ENCODE measurements around the gene TACC2.
A peak's percentile ranks its signal among the peaks of the same experiment; 100 is the strongest.
"Not testable (repeated sequence)": the region's sequence is repeated elsewhere in the genome, so short reads cannot be mapped to it uniquely, and the experiment has no call there.

Gene TACC2

GRCh38 chr10:122062831-122063674 is 74.1 kb downstream of the TACC2 start:
- DNase-seq: peak; percentile 47

GRCh38 chr10:122066337-122066939 is 77.5 kb downstream of the TACC2 start:
- DNase-seq: not testable (repeated sequence)

GRCh38 chr10:122068844-122069243 is 79.9 kb downstream of the TACC2 start:
- DNase-seq: no peak

DNA sequence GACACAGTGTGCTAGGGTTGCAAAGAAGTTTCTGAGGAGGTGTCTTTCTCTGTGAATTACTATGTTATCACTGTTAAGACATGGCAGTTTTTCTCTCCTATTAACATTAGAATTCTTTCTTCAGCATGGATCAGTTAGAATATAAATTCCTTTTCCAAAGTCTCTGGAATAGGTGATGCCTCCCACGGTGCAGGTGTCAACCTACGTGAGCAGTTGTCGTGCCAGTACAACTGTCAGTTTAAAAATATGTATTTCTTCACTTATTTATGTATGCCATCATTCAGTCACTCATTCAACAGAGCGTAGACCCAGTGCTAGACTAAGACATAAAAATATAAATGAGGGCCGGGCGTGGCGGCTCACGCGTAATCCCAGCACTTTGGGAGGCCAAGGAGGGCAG is 83.5 kb downstream of the TACC2 start:
- DNase-seq: no peak

DNA sequence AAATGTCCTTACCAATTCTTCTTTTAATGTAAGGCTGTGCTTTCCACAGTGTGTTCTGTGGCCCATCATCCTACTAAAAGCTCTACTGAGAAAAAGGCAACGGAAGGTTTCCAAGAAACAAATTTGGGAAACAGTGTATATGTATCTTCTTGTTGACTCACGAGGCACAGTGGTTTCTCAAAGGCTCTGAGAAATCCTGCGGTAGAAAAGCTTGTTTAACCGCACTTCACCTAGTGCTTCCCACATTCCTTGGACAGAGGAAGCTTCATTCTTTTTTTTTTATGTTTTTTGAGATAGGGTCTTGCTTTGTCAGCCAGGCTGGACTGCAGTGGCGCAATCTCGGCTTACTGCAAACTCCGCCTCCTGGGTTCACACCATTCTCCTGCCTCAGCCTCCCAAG is 84.5 kb downstream of the TACC2 start:
- no peak for DNase-seq

- DNase-seq: no peak
Measured at GRCh38 chr10:122075171-122075570, 86.2 kb downstream of the TACC2 start.

GRCh38 chr10:122075876-122076275 is 86.9 kb downstream of the TACC2 start:
- not testable (repeated sequence) for DNase-seq

DNA sequence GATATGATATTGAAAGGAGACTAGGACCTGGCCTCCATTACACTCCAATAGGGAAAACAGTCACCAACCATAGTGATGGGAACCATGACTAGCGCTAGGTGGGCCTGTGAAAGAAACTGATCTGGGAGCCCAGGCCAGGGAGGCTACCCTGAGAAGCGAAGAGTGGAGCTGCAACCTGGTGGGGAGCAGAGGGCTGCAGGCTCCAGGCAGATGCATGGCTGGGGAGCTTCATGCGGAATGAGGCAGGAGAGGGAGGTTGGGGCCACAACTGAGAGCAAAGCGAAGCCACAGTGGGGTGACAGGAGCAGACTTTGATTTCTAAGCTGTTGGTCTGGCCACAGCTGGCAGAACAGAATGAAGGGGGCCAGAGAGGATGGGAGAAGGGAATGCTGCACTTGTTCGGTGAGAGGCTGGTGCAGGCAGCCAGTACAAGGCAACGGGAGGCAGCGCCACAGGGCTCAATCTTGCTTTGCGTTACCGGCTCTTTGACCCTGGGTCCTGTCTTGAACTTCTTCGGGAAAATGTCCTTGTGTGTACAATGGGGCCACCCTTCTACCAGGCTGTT is 88.4 kb downstream of the TACC2 start:
- DNase-seq: no peak

GRCh38 chr10:122078326-122078725 is 89.4 kb downstream of the TACC2 start:
- no peak for DNase-seq

- peak; percentile 22 for DNase-seq
Measured at GRCh38 chr10:122078965-122079795, 90.2 kb downstream of the TACC2 start.

DNA sequence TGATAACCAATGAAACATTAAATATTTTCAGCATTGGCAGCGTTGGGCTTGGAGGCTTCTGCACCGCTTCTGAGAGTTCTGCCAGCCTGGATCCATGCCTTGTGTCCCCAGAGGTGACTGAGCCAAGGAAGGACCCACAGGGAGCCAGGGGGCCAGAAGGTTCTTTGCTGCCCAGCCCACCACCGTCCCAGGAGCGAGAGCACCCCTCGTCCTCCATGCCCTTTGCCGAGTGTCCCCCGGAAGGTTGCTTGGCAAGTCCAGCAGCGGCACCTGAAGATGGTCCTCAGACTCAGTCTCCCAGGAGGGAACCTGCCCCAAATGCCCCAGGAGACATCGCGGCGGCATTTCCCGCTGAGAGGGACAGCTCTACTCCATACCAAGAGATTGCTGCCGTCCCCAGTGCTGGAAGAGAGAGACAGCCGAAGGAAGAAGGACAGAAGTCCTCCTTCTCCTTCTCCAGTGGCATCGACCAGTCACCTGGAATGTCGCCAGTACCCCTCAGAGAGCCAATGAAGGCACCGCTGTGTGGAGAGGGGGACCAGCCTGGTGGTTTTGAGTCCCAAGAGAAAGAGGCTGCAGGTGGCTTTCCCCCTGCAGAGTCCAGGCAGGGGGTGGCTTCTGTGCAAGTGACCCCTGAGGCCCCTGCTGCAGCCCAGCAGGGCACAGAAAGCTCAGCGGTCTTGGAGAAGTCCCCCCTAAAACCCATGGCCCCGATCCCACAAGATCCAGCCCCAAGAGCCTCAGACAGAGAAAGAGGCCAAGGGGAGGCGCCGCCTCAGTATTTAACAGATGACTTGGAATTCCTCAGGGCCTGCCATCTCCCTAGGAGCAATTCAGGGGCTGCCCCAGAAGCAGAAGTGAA is 93.9 kb downstream of the TACC2 start:
- no peak for DNase-seq

DNA sequence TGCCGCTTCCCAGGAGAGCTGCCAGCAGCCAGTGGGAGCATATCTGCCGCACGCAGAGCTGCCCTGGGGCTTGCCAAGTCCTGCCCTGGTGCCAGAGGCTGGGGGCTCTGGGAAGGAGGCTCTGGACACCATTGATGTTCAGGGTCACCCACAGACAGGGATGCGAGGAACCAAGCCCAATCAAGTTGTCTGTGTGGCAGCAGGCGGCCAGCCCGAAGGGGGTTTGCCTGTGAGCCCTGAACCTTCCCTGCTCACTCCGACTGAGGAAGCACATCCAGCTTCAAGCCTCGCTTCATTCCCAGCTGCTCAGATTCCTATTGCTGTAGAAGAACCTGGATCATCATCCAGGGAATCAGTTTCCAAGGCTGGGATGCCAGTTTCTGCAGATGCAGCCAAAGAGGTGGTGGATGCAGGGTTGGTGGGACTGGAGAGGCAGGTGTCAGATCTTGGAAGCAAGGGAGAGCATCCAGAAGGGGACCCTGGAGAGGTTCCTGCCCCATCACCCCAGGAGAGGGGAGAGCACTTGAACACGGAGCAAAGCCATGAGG is 94.6 kb downstream of the TACC2 start:
- no peak for DNase-seq

- no peak for DNase-seq
Measured at GRCh38 chr10:122084286-122085041, 95.5 kb downstream of the TACC2 start.

DNA sequence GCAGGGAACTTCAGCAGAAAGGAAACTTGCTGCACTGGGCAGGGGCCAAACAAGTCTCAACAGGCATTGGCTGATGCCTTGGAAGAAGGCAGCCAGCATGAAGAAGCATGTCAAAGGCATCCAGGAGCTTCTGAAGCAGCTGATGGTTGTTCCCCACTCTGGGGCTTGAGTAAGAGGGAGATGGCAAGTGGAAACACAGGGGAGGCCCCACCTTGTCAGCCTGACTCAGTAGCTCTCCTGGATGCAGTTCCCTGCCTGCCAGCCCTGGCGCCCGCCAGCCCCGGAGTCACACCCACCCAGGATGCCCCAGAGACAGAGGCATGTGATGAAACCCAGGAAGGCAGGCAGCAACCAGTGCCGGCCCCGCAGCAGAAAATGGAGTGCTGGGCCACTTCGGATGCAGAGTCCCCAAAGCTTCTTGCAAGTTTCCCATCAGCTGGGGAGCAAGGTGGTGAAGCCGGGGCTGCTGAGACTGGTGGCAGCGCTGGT is 96.5 kb downstream of the TACC2 start:
- DNase-seq: no peak

DNA sequence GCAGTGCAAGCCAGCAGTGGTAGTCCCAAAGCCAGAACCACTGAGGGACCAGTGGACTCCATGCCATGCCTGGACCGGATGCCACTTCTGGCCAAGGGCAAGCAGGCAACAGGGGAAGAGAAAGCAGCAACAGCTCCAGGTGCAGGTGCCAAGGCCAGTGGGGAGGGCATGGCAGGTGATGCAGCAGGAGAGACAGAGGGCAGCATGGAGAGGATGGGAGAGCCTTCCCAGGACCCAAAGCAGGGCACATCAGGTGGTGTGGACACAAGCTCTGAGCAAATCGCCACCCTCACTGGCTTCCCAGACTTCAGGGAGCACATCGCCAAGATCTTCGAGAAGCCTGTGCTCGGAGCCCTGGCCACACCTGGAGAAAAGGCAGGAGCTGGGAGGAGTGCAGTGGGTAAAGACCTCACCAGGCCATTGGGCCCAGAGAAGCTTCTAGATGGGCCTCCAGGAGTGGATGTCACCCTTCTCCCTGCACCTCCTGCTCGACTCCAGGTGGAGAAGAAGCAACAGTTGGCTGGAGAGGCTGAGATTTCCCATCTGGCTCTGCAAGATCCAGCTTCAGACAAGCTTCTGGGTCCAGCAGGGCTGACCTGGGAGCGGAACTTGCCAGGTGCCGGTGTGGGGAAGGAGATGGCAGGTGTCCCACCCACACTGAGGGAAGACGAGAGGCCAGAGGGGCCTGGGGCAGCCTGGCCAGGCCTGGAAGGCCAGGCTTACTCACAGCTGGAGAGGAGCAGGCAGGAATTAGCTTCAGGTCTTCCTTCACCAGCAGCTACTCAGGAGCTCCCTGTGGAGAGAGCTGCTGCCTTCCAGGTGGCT is 97.7 kb downstream of the TACC2 start:
- no peak for DNase-seq

- no peak for DNase-seq
Measured at GRCh38 chr10:122087436-122087835, 98.5 kb downstream of the TACC2 start.

DNA sequence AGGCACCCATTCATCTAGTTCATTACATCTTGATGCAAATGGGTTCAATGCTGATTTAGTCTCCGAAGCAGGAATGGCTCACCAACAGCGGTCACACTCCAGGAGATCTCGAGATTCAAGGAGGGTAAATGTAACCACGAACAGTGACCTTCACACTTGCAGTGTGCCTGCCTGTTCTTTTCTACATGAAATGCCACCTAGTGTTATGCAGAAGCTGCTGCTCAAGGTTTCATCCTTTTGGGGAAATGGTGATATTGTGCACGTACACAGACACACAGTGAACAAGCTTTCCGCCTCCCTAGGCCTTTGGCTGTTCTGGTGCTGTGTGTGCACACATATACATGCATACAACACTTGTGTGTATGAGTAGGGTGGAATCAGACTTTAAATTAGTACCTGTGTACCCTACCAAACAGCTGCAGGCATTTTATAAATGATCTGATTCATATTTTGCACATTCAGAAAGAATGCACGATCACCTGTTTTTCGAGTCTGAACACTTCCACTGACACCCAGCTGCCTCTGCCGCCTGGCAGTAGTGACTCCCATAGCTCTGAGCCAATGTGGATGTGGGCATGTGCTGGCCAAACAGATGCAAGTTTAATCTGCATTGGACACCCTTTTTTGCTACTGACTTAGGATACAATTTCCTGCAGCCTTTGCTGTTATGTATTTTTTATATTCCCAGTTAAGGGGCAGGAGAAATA is 100.5 kb downstream of the TACC2 start:
- DNase-seq: no peak

GRCh38 chr10:122091722-122092121 is 102.8 kb downstream of the TACC2 start:
- no peak for DNase-seq

GRCh38 chr10:122093076-122093475 is 104.1 kb downstream of the TACC2 start:
- DNase-seq: no peak

Measured in NCI-H2171 treated with DMSO at 0.1 percent for 48 hours (cell line).